ENCODE data around the gene MXD4.

- TF ChIP-seq CTCF (IDR thresholded peaks at IDR 0.05 in 2 of 3, conservative IDR thresholded peaks at IDR 0.05 in 1 of 3; ENCODE audit: borderline replicate concordance in 1 of 3, insufficient read depth in 1 of 3, low read depth in 2 of 3, low read length in 2 of 3): no peak
- no peak for TF ChIP-seq POLR2AphosphoS5 (IDR thresholded peaks at IDR 0.05; ENCODE audit: low read depth, low read length)
- TF ChIP-seq, protein P1, sequence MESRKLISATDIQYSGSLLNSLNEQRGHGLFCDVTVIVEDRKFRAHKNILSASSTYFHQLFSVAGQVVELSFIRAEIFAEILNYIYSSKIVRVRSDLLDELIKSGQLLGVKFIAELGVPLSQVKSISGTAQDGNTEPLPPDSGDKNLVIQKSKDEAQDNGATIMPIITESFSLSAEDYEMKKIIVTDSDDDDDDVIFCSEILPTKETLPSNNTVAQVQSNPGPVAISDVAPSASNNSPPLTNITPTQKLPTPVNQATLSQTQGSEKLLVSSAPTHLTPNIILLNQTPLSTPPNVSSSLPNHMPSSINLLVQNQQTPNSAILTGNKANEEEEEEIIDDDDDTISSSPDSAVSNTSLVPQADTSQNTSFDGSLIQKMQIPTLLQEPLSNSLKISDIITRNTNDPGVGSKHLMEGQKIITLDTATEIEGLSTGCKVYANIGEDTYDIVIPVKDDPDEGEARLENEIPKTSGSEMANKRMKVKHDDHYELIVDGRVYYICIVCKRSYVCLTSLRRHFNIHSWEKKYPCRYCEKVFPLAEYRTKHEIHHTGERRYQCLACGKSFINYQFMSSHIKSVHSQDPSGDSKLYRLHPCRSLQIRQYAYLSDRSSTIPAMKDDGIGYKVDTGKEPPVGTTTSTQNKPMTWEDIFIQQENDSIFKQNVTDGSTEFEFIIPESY (IDR thresholded peaks at IDR 0.05; ENCODE audit: extremely low read depth, insufficient replicate concordance, low read length): no peak
- no peak for TF ChIP-seq ZFX (IDR thresholded peaks at IDR 0.05)
Observed at GRCh38 chr4:2301806-2302205, 39.9 kb upstream of the MXD4 start.
